ENCODE data around the gene KCTD4.

The KCTD4 gene

GRCh38 chr13:45167611-45168554 lies 33.0 kb downstream of the KCTD4 start:
- peaks cover 6% of the 10 kb centered on the region for H3K4me1 ChIP-seq (ENCODE audit: insufficient read depth, low read length)
- no peaks in the 10 kb centered on the region for H3K9me3 ChIP-seq (ENCODE audit: low read length)
- H3K27ac ChIP-seq (ENCODE audit: low read depth, low read length): no peak overlapping the region
- no peaks in the 10 kb centered on the region for H3K36me3 ChIP-seq (ENCODE audit: insufficient read depth, low read length)
- no peak overlapping the region for H3K4me3 ChIP-seq (ENCODE audit: low read depth in 1 of 2, low read length in 2 of 2)
- H3K27me3 ChIP-seq (ENCODE audit: control insufficient read depth in 1 of 2, insufficient read depth in 2 of 2, low read length in 2 of 2): no peaks in the 10 kb centered on the region
- H3K9ac ChIP-seq (ENCODE audit: low read length): no peak overlapping the region

- no peaks in the 10 kb centered on the region for H3K27me3 ChIP-seq (ENCODE audit: control insufficient read depth in 1 of 2, insufficient read depth in 2 of 2, low read length in 2 of 2)
- H3K27ac ChIP-seq (ENCODE audit: low read depth, low read length): no peak overlapping the region
- H3K36me3 ChIP-seq (ENCODE audit: insufficient read depth, low read length): no peaks in the 10 kb centered on the region
- no peaks in the 10 kb centered on the region for H3K9me3 ChIP-seq (ENCODE audit: low read length)
- peaks cover 16% of the 10 kb centered on the region for H3K4me1 ChIP-seq (ENCODE audit: insufficient read depth, low read length)
- H3K4me3 ChIP-seq (ENCODE audit: low read depth in 1 of 2, low read length in 2 of 2): no peak overlapping the region
- no peak overlapping the region for H3K9ac ChIP-seq (ENCODE audit: low read length)
Measured at GRCh38 chr13:45166858-45167257, 34.0 kb downstream of the KCTD4 start.

- Histone ChIP-seq H3K27ac (ENCODE audit: low read depth, low read length) (no peak overlapping the region), H3K36me3 (ENCODE audit: insufficient read depth, low read length) (no peaks in the 10 kb centered on the region), H3K4me1 (ENCODE audit: insufficient read depth, low read length) (peaks cover 12% of the 10 kb centered on the region), H3K27me3 (ENCODE audit: control insufficient read depth in 1 of 2, insufficient read depth in 2 of 2, low read length in 2 of 2) (no peaks in the 10 kb centered on the region), H3K4me3 (ENCODE audit: low read depth in 1 of 2, low read length in 2 of 2) (no peak overlapping the region), H3K9me3 (ENCODE audit: low read length) (no peaks in the 10 kb centered on the region), H3K9ac (ENCODE audit: low read length) (no peak overlapping the region)
Measured at GRCh38 chr13:45162821-45163220, 38.0 kb downstream of the KCTD4 start.

- Histone ChIP-seq H3K4me1 (ENCODE audit: insufficient read depth, low read length) (peaks cover 11% of the 10 kb centered on the region), H3K36me3 (ENCODE audit: insufficient read depth, low read length) (no peaks in the 10 kb centered on the region), H3K4me3 (ENCODE audit: low read depth in 1 of 2, low read length in 2 of 2) (peak overlapping the region in 1 of 2 donors; percentile 3), H3K9me3 (ENCODE audit: low read length) (no peaks in the 10 kb centered on the region), H3K27ac (ENCODE audit: low read depth, low read length) (no peak overlapping the region), H3K9ac (ENCODE audit: low read length) (no peak overlapping the region), H3K27me3 (ENCODE audit: control insufficient read depth in 1 of 2, insufficient read depth in 2 of 2, low read length in 2 of 2) (no peaks in the 10 kb centered on the region)
Measured at GRCh38 chr13:45162194-45162593, 38.7 kb downstream of the KCTD4 start.

GRCh38 chr13:45156565-45157361 lies 44.1 kb downstream of the KCTD4 start:
- H3K4me1 ChIP-seq (ENCODE audit: insufficient read depth, low read length): no peaks in the 10 kb centered on the region
- H3K27ac ChIP-seq (ENCODE audit: low read depth, low read length): no peak overlapping the region
- H3K9ac ChIP-seq (ENCODE audit: low read length): no peak overlapping the region
- no peaks in the 10 kb centered on the region for H3K36me3 ChIP-seq (ENCODE audit: insufficient read depth, low read length)
- H3K4me3 ChIP-seq (ENCODE audit: low read depth in 1 of 2, low read length in 2 of 2): no peak overlapping the region
- no peaks in the 10 kb centered on the region for H3K9me3 ChIP-seq (ENCODE audit: low read length)
- no peaks in the 10 kb centered on the region for H3K27me3 ChIP-seq (ENCODE audit: control insufficient read depth in 1 of 2, insufficient read depth in 2 of 2, low read length in 2 of 2)

GRCh38 chr13:45149964-45150363 lies 50.9 kb downstream of the KCTD4 start:
- Histone ChIP-seq H3K27ac (ENCODE audit: low read depth, low read length) (no peak overlapping the region), H3K27me3 (ENCODE audit: control insufficient read depth in 1 of 2, insufficient read depth in 2 of 2, low read length in 2 of 2) (no peaks in the 10 kb centered on the region), H3K36me3 (ENCODE audit: insufficient read depth, low read length) (no peaks in the 10 kb centered on the region), H3K4me3 (ENCODE audit: low read depth in 1 of 2, low read length in 2 of 2) (no peak overlapping the region), H3K9me3 (ENCODE audit: low read length) (no peaks in the 10 kb centered on the region), H3K9ac (ENCODE audit: low read length) (no peak overlapping the region), H3K4me1 (ENCODE audit: insufficient read depth, low read length) (no peaks in the 10 kb centered on the region)

- no peaks in the 10 kb centered on the region for H3K9me3 ChIP-seq (ENCODE audit: low read length)
- H3K9ac ChIP-seq (ENCODE audit: low read length): no peak overlapping the region
- H3K27me3 ChIP-seq (ENCODE audit: control insufficient read depth in 1 of 2, insufficient read depth in 2 of 2, low read length in 2 of 2): no peaks in the 10 kb centered on the region
- peaks cover 4% of the 10 kb centered on the region for H3K36me3 ChIP-seq (ENCODE audit: insufficient read depth, low read length)
- no peak overlapping the region for H3K4me3 ChIP-seq (ENCODE audit: low read depth in 1 of 2, low read length in 2 of 2)
- peaks cover 3% of the 10 kb centered on the region for H3K4me1 ChIP-seq (ENCODE audit: insufficient read depth, low read length)
- H3K27ac ChIP-seq (ENCODE audit: low read depth, low read length): no peak overlapping the region
Measured at GRCh38 chr13:45143346-45143751, 57.5 kb downstream of the KCTD4 start.
